ENCODE data around the gene HDC. TPM values are rescaled to one million over a fixed set of nuclear protein-coding genes. Genes with fewer than 3 reads are reported as not detected.

HDC gene
- total RNA-seq, 1 donor from 2014 or later, result 1.00 TPM

- no peak for DNase-seq (ENCODE audit: low spot score)
- intact Hi-C loops (cut with DNase I), result no loop called here
These were observed 33.8 kb downstream of the HDC start for GRCh38 chr15:50231761-50232160.

GRCh38 chr15:50229336-50229735 is 36.2 kb downstream of the HDC start:
- intact Hi-C loops (cut with DNase I), result no loop called here
- DNase-seq (ENCODE audit: low spot score), result no peak

GRCh38 chr15:50228866-50229265 is 36.7 kb downstream of the HDC start:
- intact Hi-C loops (cut with DNase I), result no loop called here
- DNase-seq (ENCODE audit: low spot score), result no peak

- intact Hi-C loops (cut with DNase I), result no loop called here
- DNase-seq (ENCODE audit: low spot score), result no peak
These were observed 38.5 kb downstream of the HDC start for GRCh38 chr15:50227076-50227475.

- intact Hi-C loops (cut with DNase I), result no loop called here
- no peak for DNase-seq (ENCODE audit: low spot score)
These were observed 39.6 kb downstream of the HDC start for GRCh38 chr15:50225938-50226337.

- intact Hi-C loops (cut with DNase I), result no loop called here
- no peak for DNase-seq (ENCODE audit: low spot score)
These were observed 40.5 kb downstream of the HDC start for GRCh38 chr15:50225057-50225456.

GRCh38 chr15:50224606-50225005 is 40.9 kb downstream of the HDC start:
- DNase-seq (ENCODE audit: low spot score), result no peak
- intact Hi-C loops (cut with DNase I), result no loop called here

- intact Hi-C loops (cut with DNase I), result no loop called here
These were observed 43.3 kb downstream of the HDC start for GRCh38 chr15:50222181-50222580.

GRCh38 chr15:50219820-50220219 is 45.7 kb downstream of the HDC start:
- no peak for DNase-seq (ENCODE audit: low spot score)
- intact Hi-C loops (cut with DNase I), result no loop called here

More at GRCh38 chr15:50222181-50222580, 43.3 kb downstream of the HDC start:
- DNase-seq (ENCODE audit: low spot score), result no peak

GRCh38 chr15:50218691-50219090 is 46.8 kb downstream of the HDC start:
- intact Hi-C loops (cut with DNase I), result no loop called here
- DNase-seq (ENCODE audit: low spot score), result no peak

GRCh38 chr15:50218291-50218690 is 47.2 kb downstream of the HDC start:
- intact Hi-C loops (cut with DNase I), result no loop called here
- DNase-seq (ENCODE audit: low spot score), result no peak

GRCh38 chr15:50210462-50211157 is 54.9 kb downstream of the HDC start:
- DNase-seq (ENCODE audit: low spot score), result no peak
- intact Hi-C loops (cut with DNase I), result no loop called here

- no peak for DNase-seq (ENCODE audit: low spot score)
- intact Hi-C loops (cut with DNase I), result no loop called here
These were observed 55.7 kb downstream of the HDC start for GRCh38 chr15:50209809-50210208.

GRCh38 chr15:50206020-50206419 is 59.5 kb downstream of the HDC start:
- intact Hi-C loops (cut with DNase I), result no loop called here

GRCh38 chr15:50202003-50202402 is 63.5 kb downstream of the HDC start:
- DNase-seq (ENCODE audit: low spot score), result no peak
- intact Hi-C loops (cut with DNase I), result no loop called here

More at GRCh38 chr15:50206020-50206419, 59.5 kb downstream of the HDC start:
- DNase-seq (ENCODE audit: low spot score), result no peak

GRCh38 chr15:50192926-50193620 is 72.5 kb downstream of the HDC start:
- intact Hi-C loops (cut with DNase I), result no loop called here
- DNase-seq (ENCODE audit: low spot score), result no peak

- intact Hi-C loops (cut with DNase I), result no loop called here
- no peak for DNase-seq (ENCODE audit: low spot score)
These were observed 73.4 kb downstream of the HDC start for GRCh38 chr15:50192164-50192563.
